KMS-11 (cell line): Measurements from ENCODE around the gene HLA-E.
"Not testable (repeated sequence)": the region's sequence is repeated elsewhere in the genome, so short reads cannot be mapped to it uniquely, and the experiment has no call there.

Source experiments
- H2AFZ ChIP-seq: fragments of 200-600 bp; sonication (generic); 2 replicates; pipeline ENCODE4 v1.6.1; 2016; ENCODE audit warnings: antibody characterized with exemption, mixed run types, low read depth
- H3K27ac ChIP-seq: fragments of 200-600 bp; sonication (generic); 2 replicates; pipeline ENCODE4 v1.6.1; 2016; ENCODE audit warnings: mild to moderate bottlenecking, mixed run types
- H3K27me3 ChIP-seq: fragments of 200-600 bp; sonication (generic); 2 replicates; pipeline ENCODE4 v1.6.1; 2017; ENCODE audit warnings: mild to moderate bottlenecking, low read depth, mixed run types, moderate library complexity; ENCODE audit not compliant: insufficient read depth
- H3K36me3 ChIP-seq: fragments of 200-600 bp; sonication (generic); 2 replicates; pipeline ENCODE4 v1.6.1; 2017; ENCODE audit warnings: mild to moderate bottlenecking, mixed run types; ENCODE audit not compliant: insufficient read depth
- H3K4me1 ChIP-seq: fragments of 200-600 bp; sonication (generic); 2 replicates; pipeline ENCODE4 v1.6.1; 2016; ENCODE audit warnings: mild to moderate bottlenecking, low read depth, mixed run types; ENCODE audit not compliant: poor library complexity, severe bottlenecking
- H3K4me2 ChIP-seq: fragments of 200-600 bp; sonication (generic); 2 replicates; pipeline ENCODE4 v1.7.0; 2016; ENCODE audit warnings: mild to moderate bottlenecking, mixed run types
- H3K4me3 ChIP-seq: fragments of 200-600 bp; sonication (generic); IDR thresholded peaks from 2 replicates; pipeline ENCODE4 v1.6.1; 2017; ENCODE audit warnings: low read depth, low read length, mixed read lengths; ENCODE audit not compliant: insufficient read depth
- H3K79me2 ChIP-seq: fragments of 200-600 bp; sonication (generic); 2 replicates; pipeline ENCODE4 v1.6.1; 2016; ENCODE audit warnings: low read depth, mixed run types; ENCODE audit not compliant: insufficient read depth
- H3K9ac ChIP-seq: fragments of 200-600 bp; sonication (generic); 2 replicates; pipeline ENCODE4 v1.6.1; 2016; ENCODE audit warnings: mild to moderate bottlenecking, mixed run types
- H4K20me1 ChIP-seq: fragments of 200-600 bp; sonication (generic); 2 replicates; pipeline ENCODE4 v1.6.1; 2016; ENCODE audit warnings: mild to moderate bottlenecking, mixed run types; ENCODE audit not compliant: insufficient read depth
- TF ChIP-seq, protein P1 (sequence below): fragments of 200-600 bp; sonication (generic); conservative IDR thresholded peaks from 2 replicates; pipeline ENCODE4 v1.6.1; 2017; ENCODE audit warnings: low read depth, mild to moderate bottlenecking, antibody characterized with exemption, low read length, moderate library complexity, mixed read lengths

The HLA-E gene

DNA sequence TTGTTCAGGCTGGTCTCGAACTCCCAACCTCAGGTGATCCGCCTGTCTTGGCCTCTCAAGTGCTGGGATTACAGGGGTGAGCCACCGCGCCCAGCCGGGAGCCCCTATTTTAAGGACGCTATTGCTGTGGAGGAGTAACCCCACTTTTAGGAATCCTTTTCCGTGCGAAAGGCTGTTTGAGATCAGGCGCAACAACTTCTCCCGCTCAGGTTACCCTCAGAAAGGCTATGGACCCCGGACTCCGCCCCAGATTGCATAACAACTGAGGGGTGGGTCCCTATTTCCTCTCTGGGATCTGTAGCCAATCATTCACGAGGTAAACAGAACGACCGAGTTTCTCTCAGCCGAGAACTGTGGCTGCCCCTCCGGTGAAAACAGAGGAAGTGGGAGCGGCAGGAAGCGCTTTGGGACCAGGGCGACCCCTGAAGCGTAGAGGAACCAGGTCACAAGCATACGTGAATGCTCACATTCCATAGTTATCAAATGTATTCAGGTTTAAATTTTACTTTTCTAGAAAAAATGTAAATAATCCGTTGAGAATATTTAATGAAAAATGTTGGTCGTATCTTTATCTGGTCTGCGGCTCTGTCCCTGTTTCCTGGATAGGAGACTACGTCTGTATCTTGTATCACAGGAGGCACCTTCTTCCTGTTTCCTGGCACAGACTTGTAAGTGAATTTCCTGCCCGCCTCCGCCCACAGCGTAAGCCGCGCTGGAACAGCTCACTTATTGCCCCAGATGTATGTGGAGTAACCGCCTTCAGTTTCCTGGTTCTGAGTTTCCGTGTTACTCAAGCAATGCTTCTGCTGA, 26.8 kb downstream of the HLA-E start:
- TF ChIP-seq, protein P1, sequence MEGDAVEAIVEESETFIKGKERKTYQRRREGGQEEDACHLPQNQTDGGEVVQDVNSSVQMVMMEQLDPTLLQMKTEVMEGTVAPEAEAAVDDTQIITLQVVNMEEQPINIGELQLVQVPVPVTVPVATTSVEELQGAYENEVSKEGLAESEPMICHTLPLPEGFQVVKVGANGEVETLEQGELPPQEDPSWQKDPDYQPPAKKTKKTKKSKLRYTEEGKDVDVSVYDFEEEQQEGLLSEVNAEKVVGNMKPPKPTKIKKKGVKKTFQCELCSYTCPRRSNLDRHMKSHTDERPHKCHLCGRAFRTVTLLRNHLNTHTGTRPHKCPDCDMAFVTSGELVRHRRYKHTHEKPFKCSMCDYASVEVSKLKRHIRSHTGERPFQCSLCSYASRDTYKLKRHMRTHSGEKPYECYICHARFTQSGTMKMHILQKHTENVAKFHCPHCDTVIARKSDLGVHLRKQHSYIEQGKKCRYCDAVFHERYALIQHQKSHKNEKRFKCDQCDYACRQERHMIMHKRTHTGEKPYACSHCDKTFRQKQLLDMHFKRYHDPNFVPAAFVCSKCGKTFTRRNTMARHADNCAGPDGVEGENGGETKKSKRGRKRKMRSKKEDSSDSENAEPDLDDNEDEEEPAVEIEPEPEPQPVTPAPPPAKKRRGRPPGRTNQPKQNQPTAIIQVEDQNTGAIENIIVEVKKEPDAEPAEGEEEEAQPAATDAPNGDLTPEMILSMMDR, result no peak

DNA sequence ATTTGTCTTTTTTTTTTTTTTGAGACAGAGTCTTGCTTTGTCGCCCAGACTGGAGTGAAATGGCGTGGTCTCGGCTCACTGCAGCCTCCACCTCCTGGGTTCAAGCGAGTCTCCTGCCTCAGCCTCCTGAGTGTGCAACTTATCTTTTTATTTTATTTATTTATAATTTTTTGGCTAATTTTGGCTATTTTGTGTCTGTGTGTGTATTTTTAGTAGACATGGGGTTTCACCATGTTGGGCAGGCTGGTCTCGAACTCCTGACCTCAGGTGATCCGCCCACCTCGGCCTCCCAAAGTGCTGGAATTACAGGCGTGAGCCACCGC, 27.4 kb downstream of the HLA-E start:
- H3K79me2 ChIP-seq, H3K27me3 ChIP-seq, H3K36me3 ChIP-seq, H3K4me1 ChIP-seq, H3K4me3 ChIP-seq, H4K20me1 ChIP-seq: not testable (repeated sequence)
- Histone ChIP-seq H2AFZ (peak overlapping the region; percentile 84), H3K9ac (peak overlapping the region; percentile 44; the same call in 1 of the 2 replicates), H3K4me2 (peak overlapping the region; percentile 55; the same call in 1 of the 2 replicates), H3K27ac (peak overlapping the region; percentile 48; the same call in 1 of the 2 replicates)

More for the DNA sequence above, 26.8 kb downstream of the HLA-E start:
- peak overlapping the region; percentile 44; the same call in 1 of the 2 replicates for H3K9ac ChIP-seq
- H4K20me1 ChIP-seq, result no peaks in the 10 kb centered on the region
- H3K27ac ChIP-seq, result peak overlapping the region; percentile 48
- peak overlapping the region; percentile 55 for H3K4me2 ChIP-seq
- no peaks in the 10 kb centered on the region for H3K36me3 ChIP-seq
- H3K27me3 ChIP-seq, result no peaks in the 10 kb centered on the region
- peaks cover 3% of the 10 kb centered on the region for H3K4me1 ChIP-seq
- no peak overlapping the region for H3K4me3 ChIP-seq
- H2AFZ ChIP-seq, result peak overlapping the region; percentile 84
- H3K79me2 ChIP-seq, result no peaks in the 10 kb centered on the region

DNA sequence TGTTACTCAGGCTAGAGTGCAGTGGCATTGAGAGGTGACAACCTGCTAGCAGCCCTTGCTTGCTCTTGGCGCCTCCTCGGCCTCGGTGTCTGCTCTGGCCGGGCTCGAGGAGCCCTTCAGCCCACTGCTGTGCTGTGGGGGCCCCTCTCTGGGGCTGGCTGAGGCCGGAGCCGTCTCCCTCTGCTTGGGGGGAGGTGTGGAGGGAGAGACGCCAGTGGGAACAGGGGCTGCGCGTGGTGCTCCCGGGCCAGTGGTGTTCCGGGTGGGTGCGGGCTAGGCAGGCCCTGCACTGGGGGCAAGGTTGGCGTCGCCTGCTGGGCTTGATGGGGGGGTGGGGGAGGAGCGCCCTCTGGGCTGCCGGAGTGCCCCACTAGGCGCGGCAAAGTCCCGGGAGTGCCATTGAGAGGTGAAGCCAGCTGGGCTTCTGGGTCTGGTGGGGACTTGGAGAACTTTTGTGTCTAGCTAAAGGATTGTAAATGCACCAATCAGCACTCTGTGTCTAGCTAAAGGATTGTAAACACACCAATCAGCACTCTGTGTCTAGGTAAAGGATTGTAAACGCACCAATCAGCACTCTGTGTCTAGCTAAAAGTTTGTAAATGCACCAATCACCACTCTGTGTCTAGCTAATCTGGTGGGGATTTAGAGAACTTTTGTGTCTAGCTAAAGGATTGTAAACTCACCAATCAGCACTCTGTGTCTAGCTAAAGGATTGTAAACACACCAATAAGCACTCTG, 28.6 kb downstream of the HLA-E start:
- not testable (repeated sequence) for H4K20me1 ChIP-seq, H3K4me2 ChIP-seq, H3K27me3 ChIP-seq, H2AFZ ChIP-seq, H3K4me1 ChIP-seq, H3K79me2 ChIP-seq, H3K36me3 ChIP-seq, H3K4me3 ChIP-seq, H3K27ac ChIP-seq, H3K9ac ChIP-seq

DNA sequence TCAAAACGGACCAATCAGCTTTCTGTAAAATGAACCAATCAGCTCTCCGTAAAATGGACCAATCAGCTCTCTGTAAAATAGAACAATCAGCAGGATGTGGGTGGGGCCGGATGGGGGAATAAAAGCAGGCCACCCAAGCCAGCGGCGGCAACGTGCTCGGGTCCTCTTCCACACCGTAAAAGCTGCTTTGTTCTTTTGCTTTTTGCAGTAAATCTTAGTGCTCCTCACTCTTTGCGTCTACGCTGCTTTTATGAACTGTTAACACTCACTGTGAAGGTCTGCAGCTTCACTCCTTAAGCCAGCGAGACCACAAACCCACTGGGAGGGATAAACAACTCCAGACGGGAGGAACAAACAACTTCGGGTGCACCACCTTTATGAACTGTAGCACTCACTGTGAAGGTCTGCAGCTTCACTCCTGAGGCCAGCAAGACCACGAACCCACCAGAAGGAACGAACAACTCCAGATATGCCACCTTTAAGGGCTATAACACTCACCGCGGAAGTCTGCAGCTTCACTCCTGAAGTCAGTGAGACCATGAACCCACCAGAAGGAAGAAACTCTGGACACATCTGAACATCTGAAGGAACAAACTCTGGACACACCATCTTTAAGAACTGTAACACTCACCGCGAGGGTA, 29.3 kb downstream of the HLA-E start:
- not testable (repeated sequence) for H3K4me2 ChIP-seq, H3K9ac ChIP-seq, H3K4me1 ChIP-seq, H3K36me3 ChIP-seq, H2AFZ ChIP-seq, H3K27me3 ChIP-seq, H4K20me1 ChIP-seq, H3K27ac ChIP-seq, H3K79me2 ChIP-seq, H3K4me3 ChIP-seq

DNA sequence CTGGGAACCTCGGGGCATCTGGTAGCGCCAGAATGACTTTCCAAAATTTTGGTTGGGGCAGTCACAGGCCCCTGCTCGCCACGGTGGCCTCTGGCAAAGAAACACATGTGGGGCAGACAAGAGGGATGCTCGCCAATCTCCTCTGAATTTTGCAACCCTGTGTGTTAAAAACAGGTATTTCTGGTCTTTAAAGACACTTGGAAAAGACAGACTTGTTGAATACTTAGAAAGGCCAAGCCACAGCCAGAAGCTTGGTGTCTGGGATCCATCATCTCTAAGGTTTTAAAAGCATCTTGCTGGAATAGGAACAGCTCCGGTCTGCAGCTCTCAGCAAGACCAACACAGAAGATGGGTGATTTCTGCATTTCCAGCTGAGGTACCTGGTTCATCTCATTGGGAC, 31.2 kb downstream of the HLA-E start:
- H2AFZ ChIP-seq, result no peak overlapping the region
- no peaks in the 10 kb centered on the region; the same call in 1 of the 2 replicates for H3K27me3 ChIP-seq
- no peak overlapping the region for H3K4me3 ChIP-seq
- no peak overlapping the region for H3K4me2 ChIP-seq
- TF ChIP-seq, protein P1, result no peak
- H3K9ac ChIP-seq, result no peak overlapping the region
- no peak overlapping the region for H3K27ac ChIP-seq
- no peaks in the 10 kb centered on the region for H3K79me2 ChIP-seq
- no peaks in the 10 kb centered on the region for H3K36me3 ChIP-seq
- peaks cover 3% of the 10 kb centered on the region for H3K4me1 ChIP-seq
- H4K20me1 ChIP-seq, result no peaks in the 10 kb centered on the region

DNA sequence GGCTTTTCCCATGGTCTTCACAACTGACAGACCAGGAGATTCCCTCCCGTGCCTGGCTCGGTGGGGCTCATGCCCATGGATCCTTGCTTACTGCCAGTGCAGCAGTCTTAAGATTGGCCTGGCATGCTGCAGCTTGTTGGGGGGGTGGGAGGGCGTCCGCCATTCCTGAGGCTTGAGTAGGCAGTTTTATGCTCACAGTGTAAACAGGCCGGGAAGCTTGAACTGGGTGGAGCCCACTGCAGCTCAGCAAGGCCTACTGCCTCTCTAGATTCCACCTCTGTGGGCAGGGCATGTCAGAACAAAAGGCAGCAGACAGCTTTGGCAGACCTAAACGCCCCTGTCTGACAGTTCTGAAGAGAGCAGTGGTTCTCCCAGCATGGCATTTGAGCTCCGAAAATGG, 31.8 kb downstream of the HLA-E start:
- H3K36me3 ChIP-seq, H3K4me3 ChIP-seq, H2AFZ ChIP-seq, H3K9ac ChIP-seq, H4K20me1 ChIP-seq, H3K79me2 ChIP-seq, H3K27ac ChIP-seq, H3K27me3 ChIP-seq, H3K4me2 ChIP-seq, H3K4me1 ChIP-seq: not testable (repeated sequence)

DNA sequence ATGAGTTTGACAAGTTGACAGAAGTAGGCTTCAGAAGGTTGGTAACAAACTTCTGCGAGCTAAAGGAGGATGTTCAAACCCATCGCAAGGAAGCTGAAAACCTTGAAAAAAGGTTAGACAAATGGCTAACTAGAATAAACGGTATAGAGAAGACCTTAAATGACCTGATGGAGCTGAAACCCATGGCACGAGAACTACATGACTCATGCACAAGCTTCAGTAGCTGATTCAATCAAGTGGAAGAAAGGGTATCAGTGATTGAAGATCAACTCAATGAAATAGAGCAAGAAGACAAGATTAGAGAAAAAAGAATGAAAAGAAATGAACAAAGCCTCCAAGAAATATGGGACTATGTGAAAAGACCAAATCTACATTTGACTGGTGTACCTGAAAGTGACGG, 32.6 kb downstream of the HLA-E start:
- H3K27ac ChIP-seq, H3K4me1 ChIP-seq: not testable (repeated sequence)

DNA sequence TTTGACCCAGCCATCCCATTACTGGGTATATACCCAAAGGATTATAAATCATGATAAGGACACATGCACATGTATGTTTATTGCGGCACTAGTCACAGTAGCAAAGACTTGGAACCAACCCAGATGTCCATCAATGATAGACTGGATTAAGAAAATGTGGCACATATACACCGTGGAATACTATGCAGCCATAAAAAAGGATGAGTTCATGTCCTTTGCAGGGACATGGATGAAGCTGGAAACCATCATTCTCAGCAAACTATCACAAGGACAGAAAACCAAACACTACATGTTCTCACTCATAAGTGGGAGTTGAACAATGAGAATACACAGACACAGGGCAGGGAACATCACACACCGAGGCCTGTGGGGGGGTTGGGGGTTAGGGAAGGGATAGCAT, 37.1 kb downstream of the HLA-E start:
- H4K20me1 ChIP-seq, H3K79me2 ChIP-seq, H3K4me2 ChIP-seq, H3K36me3 ChIP-seq, H2AFZ ChIP-seq, H3K27ac ChIP-seq, H3K27me3 ChIP-seq, H3K9ac ChIP-seq, H3K4me1 ChIP-seq, H3K4me3 ChIP-seq: not testable (repeated sequence)

More for the DNA sequence above, 32.6 kb downstream of the HLA-E start:
- H3K4me3 ChIP-seq, H3K9ac ChIP-seq, H4K20me1 ChIP-seq, H2AFZ ChIP-seq, H3K27me3 ChIP-seq, H3K4me2 ChIP-seq, H3K36me3 ChIP-seq, H3K79me2 ChIP-seq: not testable (repeated sequence)
